Measurements from ENCODE around the gene FOXN3.
"Not testable (repeated sequence)": the region's sequence is repeated elsewhere in the genome, so short reads cannot be mapped to it uniquely, and the experiment has no call there.

The FOXN3 gene

GRCh38 chr14:89205137-89205740, 211.8 kb downstream of the FOXN3 start:
- Histone ChIP-seq H3K4me3 (ENCODE audit: insufficient read length, low read depth) (no peak overlapping the region), H3K36me3 (ENCODE audit: insufficient read depth, insufficient read length, low read length) (peaks cover 13% of the 10 kb centered on the region), H3K9me3 (ENCODE audit: insufficient read depth, low read length) (no peaks in the 10 kb centered on the region), H3K9ac (ENCODE audit: insufficient read length, low read depth) (no peak overlapping the region), H3K27me3 (ENCODE audit: insufficient read depth, insufficient read length) (no peaks in the 10 kb centered on the region), H3K4me1 (ENCODE audit: insufficient read depth, insufficient read length) (peaks cover 5% of the 10 kb centered on the region)
- no peak for DNase-seq (ENCODE audit: low read depth, low spot score)
- TF ChIP-seq YY1 (IDR thresholded peaks at IDR 0.05; ENCODE audit: insufficient read depth, insufficient read length) = no peak
- TF ChIP-seq SUZ12 (IDR thresholded peaks at IDR 0.05; ENCODE audit: extremely low read depth, insufficient read depth, insufficient read length) = no peak
- no peak for TF ChIP-seq ZNF274 (IDR thresholded peaks at IDR 0.05; ENCODE audit: low read depth, low read length)

- no peak for TF ChIP-seq YY1 (IDR thresholded peaks at IDR 0.05; ENCODE audit: insufficient read depth, insufficient read length)
- no peak for TF ChIP-seq ZNF274 (IDR thresholded peaks at IDR 0.05; ENCODE audit: low read depth, low read length)
- Histone ChIP-seq H3K27me3 (ENCODE audit: insufficient read depth, insufficient read length) (no peaks in the 10 kb centered on the region), H3K4me1 (ENCODE audit: insufficient read depth, insufficient read length) (peaks cover 5% of the 10 kb centered on the region), H3K9ac (ENCODE audit: insufficient read length, low read depth) (no peak overlapping the region), H3K9me3 (ENCODE audit: insufficient read depth, low read length) (no peaks in the 10 kb centered on the region), H3K36me3 (ENCODE audit: insufficient read depth, insufficient read length, low read length) (peaks cover 13% of the 10 kb centered on the region), H3K4me3 (ENCODE audit: insufficient read length, low read depth) (no peak overlapping the region)
- no peak for DNase-seq (ENCODE audit: low read depth, low spot score)
Observed at GRCh38 chr14:89202413-89203190, 214.4 kb downstream of the FOXN3 start.

GRCh38 chr14:89201645-89202044, 215.4 kb downstream of the FOXN3 start:
- Histone ChIP-seq H3K4me1 (ENCODE audit: insufficient read depth, insufficient read length) (peaks cover 3% of the 10 kb centered on the region), H3K9ac (ENCODE audit: insufficient read length, low read depth) (no peak overlapping the region), H3K9me3 (ENCODE audit: insufficient read depth, low read length) (no peaks in the 10 kb centered on the region), H3K4me3 (ENCODE audit: insufficient read length, low read depth) (no peak overlapping the region), H3K36me3 (ENCODE audit: insufficient read depth, insufficient read length, low read length) (peaks cover 15% of the 10 kb centered on the region), H3K27me3 (ENCODE audit: insufficient read depth, insufficient read length) (no peaks in the 10 kb centered on the region)
- TF ChIP-seq SUZ12 (IDR thresholded peaks at IDR 0.05; ENCODE audit: extremely low read depth, insufficient read depth, insufficient read length) (no peak), YY1 (IDR thresholded peaks at IDR 0.05; ENCODE audit: insufficient read depth, insufficient read length) (no peak), ZNF274 (IDR thresholded peaks at IDR 0.05; ENCODE audit: low read depth, low read length) (no peak)
- no peak for DNase-seq (ENCODE audit: low read depth, low spot score)

- DNase-seq (ENCODE audit: low read depth, low spot score); H3K27me3 ChIP-seq (ENCODE audit: insufficient read depth, insufficient read length); H3K36me3 ChIP-seq (ENCODE audit: insufficient read depth, insufficient read length, low read length): not testable (repeated sequence)
Observed at GRCh38 chr14:89199357-89199756, 217.7 kb downstream of the FOXN3 start.

GRCh38 chr14:89198544-89199329, 218.3 kb downstream of the FOXN3 start:
- Histone ChIP-seq H3K9me3 (ENCODE audit: insufficient read depth, low read length) (no peaks in the 10 kb centered on the region), H3K9ac (ENCODE audit: insufficient read length, low read depth) (no peak overlapping the region), H3K27me3 (ENCODE audit: insufficient read depth, insufficient read length) (no peaks in the 10 kb centered on the region), H3K4me3 (ENCODE audit: insufficient read length, low read depth) (no peak overlapping the region), H3K4me1 (ENCODE audit: insufficient read depth, insufficient read length) (no peaks in the 10 kb centered on the region), H3K36me3 (ENCODE audit: insufficient read depth, insufficient read length, low read length) (peaks cover 7% of the 10 kb centered on the region)
- no peak for DNase-seq (ENCODE audit: low read depth, low spot score)
- TF ChIP-seq YY1 (IDR thresholded peaks at IDR 0.05; ENCODE audit: insufficient read depth, insufficient read length) (no peak), ZNF274 (IDR thresholded peaks at IDR 0.05; ENCODE audit: low read depth, low read length) (no peak), SUZ12 (IDR thresholded peaks at IDR 0.05; ENCODE audit: extremely low read depth, insufficient read depth, insufficient read length) (no peak)

More at GRCh38 chr14:89199357-89199756, 217.7 kb downstream of the FOXN3 start:
- not testable (repeated sequence) for H3K4me3 ChIP-seq (ENCODE audit: insufficient read length, low read depth); H3K9ac ChIP-seq (ENCODE audit: insufficient read length, low read depth); H3K9me3 ChIP-seq (ENCODE audit: insufficient read depth, low read length); H3K4me1 ChIP-seq (ENCODE audit: insufficient read depth, insufficient read length)

GRCh38 chr14:89197623-89198022, 219.4 kb downstream of the FOXN3 start:
- Histone ChIP-seq H3K9ac (ENCODE audit: insufficient read length, low read depth) (no peak overlapping the region), H3K36me3 (ENCODE audit: insufficient read depth, insufficient read length, low read length) (peaks cover 7% of the 10 kb centered on the region), H3K4me3 (ENCODE audit: insufficient read length, low read depth) (no peak overlapping the region), H3K27me3 (ENCODE audit: insufficient read depth, insufficient read length) (no peaks in the 10 kb centered on the region), H3K9me3 (ENCODE audit: insufficient read depth, low read length) (no peaks in the 10 kb centered on the region), H3K4me1 (ENCODE audit: insufficient read depth, insufficient read length) (no peaks in the 10 kb centered on the region)
- TF ChIP-seq ZNF274 (IDR thresholded peaks at IDR 0.05; ENCODE audit: low read depth, low read length) (no peak), YY1 (IDR thresholded peaks at IDR 0.05; ENCODE audit: insufficient read depth, insufficient read length) (no peak)
- DNase-seq (ENCODE audit: low read depth, low spot score) = no peak

- no peak overlapping the region for H3K9ac ChIP-seq (ENCODE audit: insufficient read length, low read depth)
- H3K36me3 ChIP-seq (ENCODE audit: insufficient read depth, insufficient read length, low read length) = peaks cover 3% of the 10 kb centered on the region
- H3K4me3 ChIP-seq (ENCODE audit: insufficient read length, low read depth) = no peak overlapping the region
- no peak for DNase-seq (ENCODE audit: low read depth, low spot score)
- no peaks in the 10 kb centered on the region for H3K27me3 ChIP-seq (ENCODE audit: insufficient read depth, insufficient read length)
- no peaks in the 10 kb centered on the region for H3K4me1 ChIP-seq (ENCODE audit: insufficient read depth, insufficient read length)
- H3K9me3 ChIP-seq (ENCODE audit: insufficient read depth, low read length) = no peaks in the 10 kb centered on the region
- TF ChIP-seq YY1 (IDR thresholded peaks at IDR 0.05; ENCODE audit: insufficient read depth, insufficient read length) = no peak
- no peak for TF ChIP-seq ZNF274 (IDR thresholded peaks at IDR 0.05; ENCODE audit: low read depth, low read length)
- no peak for TF ChIP-seq SUZ12 (IDR thresholded peaks at IDR 0.05; ENCODE audit: extremely low read depth, insufficient read depth, insufficient read length)
Observed at GRCh38 chr14:89196545-89196944, 220.5 kb downstream of the FOXN3 start.

Measured in NT2/D1 (cell line).